ENCODE data around the gene PRKCB.
"Not testable (repeated sequence)": the region's sequence is repeated elsewhere in the genome, so short reads cannot be mapped to it uniquely, and the experiment has no call there.

Gene PRKCB

GRCh38 chr16:24138575-24138974 lies 302.8 kb downstream of the PRKCB start:
- no peak for DNase-seq

GRCh38 chr16:24139282-24139681 lies 303.5 kb downstream of the PRKCB start:
- DNase-seq = no peak

GRCh38 chr16:24140730-24141129 lies 304.9 kb downstream of the PRKCB start:
- DNase-seq = no peak

GRCh38 chr16:24141466-24141865 lies 305.7 kb downstream of the PRKCB start:
- DNase-seq = no peak

- no peak for DNase-seq
Observed at GRCh38 chr16:24141917-24142316, 306.1 kb downstream of the PRKCB start.

- DNase-seq = no peak
Observed at GRCh38 chr16:24145927-24146326, 310.1 kb downstream of the PRKCB start.

GRCh38 chr16:24146518-24146917 lies 310.7 kb downstream of the PRKCB start:
- DNase-seq = no peak

GRCh38 chr16:24149102-24149501 lies 313.3 kb downstream of the PRKCB start:
- no peak for DNase-seq

- no peak for DNase-seq
Observed at GRCh38 chr16:24150282-24150681, 314.5 kb downstream of the PRKCB start.

- no peak for DNase-seq
Observed at GRCh38 chr16:24151482-24151939, 315.7 kb downstream of the PRKCB start.

- not testable (repeated sequence) for DNase-seq
Observed at GRCh38 chr16:24152048-24152447, 316.3 kb downstream of the PRKCB start.

- DNase-seq = no peak
Observed at GRCh38 chr16:24152826-24153225, 317.0 kb downstream of the PRKCB start.

GRCh38 chr16:24156777-24157176 lies 321.0 kb downstream of the PRKCB start:
- no peak for DNase-seq

GRCh38 chr16:24163935-24164334 lies 328.2 kb downstream of the PRKCB start:
- no peak for DNase-seq

GRCh38 chr16:24164416-24164815 lies 328.6 kb downstream of the PRKCB start:
- DNase-seq = no peak

- no peak for DNase-seq
Observed at GRCh38 chr16:24165273-24165672, 329.5 kb downstream of the PRKCB start.

- no peak for DNase-seq
Observed at GRCh38 chr16:24166661-24167528, 331.1 kb downstream of the PRKCB start.

- DNase-seq = no peak
Observed at GRCh38 chr16:24168856-24169255, 333.1 kb downstream of the PRKCB start.

- no peak for DNase-seq
Observed at GRCh38 chr16:24170407-24170806, 334.6 kb downstream of the PRKCB start.

- no peak for DNase-seq
Observed at GRCh38 chr16:24174504-24174903, 338.7 kb downstream of the PRKCB start.

- DNase-seq = no peak
Observed at GRCh38 chr16:24174957-24175356, 339.2 kb downstream of the PRKCB start.

- no peak for DNase-seq
Observed at GRCh38 chr16:24178496-24178895, 342.7 kb downstream of the PRKCB start.

GRCh38 chr16:24180451-24180850 lies 344.7 kb downstream of the PRKCB start:
- DNase-seq = no peak

- no peak for DNase-seq
Observed at GRCh38 chr16:24188021-24188542, 352.3 kb downstream of the PRKCB start.
